ENCODE measurements around the gene MEGF10.

GRCh38 chr5:127260686-127261085, 29.9 kb upstream of the MEGF10 start:
- TF ChIP-seq BACH1 (IDR thresholded peaks at IDR 0.05; ENCODE audit: low read length) (no peak), ATF2 (IDR thresholded peaks at IDR 0.05; ENCODE audit: low read length) (no peak), SUZ12 (IDR thresholded peaks at IDR 0.05; ENCODE audit: low read length) (no peak), CTCF (IDR thresholded peaks at IDR 0.05; ENCODE audit: control extremely low read depth in 1 of 3, insufficient read depth in 1 of 3, low read depth in 1 of 3, low read length in 3 of 3) (no peak), MAX (IDR thresholded peaks at IDR 0.05) (no peak), EGR1 (IDR thresholded peaks at IDR 0.05; ENCODE audit: borderline replicate concordance, low read depth, low read length) (no peak), NRF1 (IDR thresholded peaks at IDR 0.05; ENCODE audit: low read depth, low read length) (no peak), TAF1 (IDR thresholded peaks at IDR 0.05; ENCODE audit: low read depth, low read length) (no peak), MAFK (IDR thresholded peaks at IDR 0.05; ENCODE audit: low read depth, low read length) (no peak), POU5F1 (IDR thresholded peaks at IDR 0.05; ENCODE audit: low read depth, low read length) (no peak), YY1 (IDR thresholded peaks at IDR 0.05; ENCODE audit: low read depth, low read length) (no peak), ZNF274 (IDR thresholded peaks at IDR 0.05; ENCODE audit: borderline replicate concordance, extremely low read depth, low read length) (no peak), EP300 (IDR thresholded peaks at IDR 0.05; ENCODE audit: borderline replicate concordance in 1 of 2, low read depth in 2 of 2, low read length in 2 of 2) (no peak)

All from H1 (cell line).